Measurements from ENCODE around the gene TMEM254. TPM values are rescaled to one million over a fixed set of nuclear protein-coding genes. Genes with fewer than 3 reads are reported as not detected.
"Not testable (repeated sequence)": the region's sequence is repeated elsewhere in the genome, so short reads cannot be mapped to it uniquely, and the experiment has no call there.

The TMEM254 gene
- total and polyA plus RNA-seq, 7 experiments from 2014 or later = 7.3 to 44.5 (median 17.4) TPM

DNA sequence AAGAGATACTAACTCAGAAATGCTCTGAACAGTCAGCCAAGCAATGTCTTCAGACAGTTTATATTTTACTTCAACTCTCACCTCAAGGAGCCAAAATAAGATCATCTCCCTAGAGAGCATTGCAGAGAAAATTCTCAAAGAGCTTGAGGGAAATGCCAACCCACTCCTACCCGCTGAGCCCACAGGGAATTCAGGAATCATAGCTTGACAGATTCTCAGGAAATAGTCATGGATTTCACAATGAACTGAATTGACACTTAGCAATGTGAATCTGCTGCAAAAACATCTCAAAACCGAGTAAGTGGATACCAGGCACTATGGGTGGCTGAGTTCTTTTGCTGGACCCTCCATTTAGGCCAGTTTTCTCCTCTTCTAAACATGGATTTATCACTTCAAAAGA, 44.3 kb downstream of the TMEM254 start:
- Histone ChIP-seq H3K27me3 (ENCODE audit: control insufficient read depth in 2 of 2, insufficient read depth in 2 of 2, low read length in 2 of 2) (no peaks in the 10 kb centered on the region), H3K4me3 (ENCODE audit: low read length) (no peak overlapping the region), H3K9me3 (ENCODE audit: control insufficient read depth in 2 of 3, low read length in 3 of 3) (no peaks in the 10 kb centered on the region), H3K4me1 (ENCODE audit: control insufficient read depth in 2 of 2, insufficient read depth in 2 of 2, low read length in 2 of 2) (no peaks in the 10 kb centered on the region), H3K36me3 (ENCODE audit: control insufficient read depth in 2 of 3, insufficient read depth in 3 of 3, low read length in 3 of 3) (no peaks in the 10 kb centered on the region), H3K27ac (ENCODE audit: low read depth, low read length) (no peak overlapping the region)
- Mint-ChIP-seq H3K4me1 (no peaks in the 10 kb centered on the region), H3K27me3 (peaks cover 8 to 25% (median 14%) of the 10 kb centered on the region in 5 donors), H3K36me3 (no peaks in the 10 kb centered on the region), H3K27ac (no peak overlapping the region), H3K4me3 (no peak overlapping the region), H3K9me3 (no peaks in the 10 kb centered on the region)
- ChIA-PET CTCF (no interaction called here), POLR2A (no interaction called here)
- ATAC-seq = no peak
- no peak for DNase-seq
- intact Hi-C loops (cut with micrococcal nuclease) = no loop called here

DNA sequence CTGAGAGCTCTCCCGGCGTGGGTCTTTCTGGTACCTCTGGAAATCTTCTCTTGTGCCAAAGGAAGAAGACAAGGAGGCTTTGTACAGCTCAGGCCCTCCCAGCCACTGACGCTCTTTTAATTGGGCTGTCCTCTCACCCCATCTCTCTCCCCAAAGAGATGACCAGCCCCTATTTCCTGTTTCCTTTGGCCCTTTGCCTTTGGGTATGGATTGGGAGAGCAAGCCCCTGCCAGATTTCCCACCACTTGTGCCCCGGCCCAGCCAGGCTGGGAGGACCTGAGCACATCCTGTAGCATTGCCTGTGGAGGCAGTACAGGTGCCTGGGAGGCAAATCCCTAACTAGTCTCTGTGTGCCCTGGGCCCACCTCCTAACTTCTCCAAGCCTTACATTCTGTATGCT, 48.4 kb downstream of the TMEM254 start:
- no peak overlapping the region for H3K4me3 ChIP-seq (ENCODE audit: low read length)
- ATAC-seq = no peak
- H3K4me1 Mint-ChIP-seq = peaks cover 0 to 2% (median 0%) of the 10 kb centered on the region in 7 donors
- H3K36me3 ChIP-seq (ENCODE audit: control insufficient read depth in 2 of 3, insufficient read depth in 3 of 3, low read length in 3 of 3) = no peaks in the 10 kb centered on the region
- H3K27ac ChIP-seq (ENCODE audit: low read depth, low read length) = no peak overlapping the region
- intact Hi-C loops (cut with micrococcal nuclease) = no loop called here
- H3K4me3 Mint-ChIP-seq = no peak overlapping the region
- ChIA-PET CTCF (no interaction called here), POLR2A (no interaction called here)
- no peak overlapping the region for H3K27ac Mint-ChIP-seq
- peaks cover 11 to 24% (median 22%) of the 10 kb centered on the region in 5 donors for H3K27me3 Mint-ChIP-seq
- H3K9me3 Mint-ChIP-seq = no peaks in the 10 kb centered on the region
- no peaks in the 10 kb centered on the region for H3K27me3 ChIP-seq (ENCODE audit: control insufficient read depth in 2 of 2, insufficient read depth in 2 of 2, low read length in 2 of 2)
- no peaks in the 10 kb centered on the region for H3K9me3 ChIP-seq (ENCODE audit: control insufficient read depth in 2 of 3, low read length in 3 of 3)
- H3K4me1 ChIP-seq (ENCODE audit: control insufficient read depth in 2 of 2, insufficient read depth in 2 of 2, low read length in 2 of 2) = no peaks in the 10 kb centered on the region
- no peaks in the 10 kb centered on the region for H3K36me3 Mint-ChIP-seq
- DNase-seq = no peak

DNA sequence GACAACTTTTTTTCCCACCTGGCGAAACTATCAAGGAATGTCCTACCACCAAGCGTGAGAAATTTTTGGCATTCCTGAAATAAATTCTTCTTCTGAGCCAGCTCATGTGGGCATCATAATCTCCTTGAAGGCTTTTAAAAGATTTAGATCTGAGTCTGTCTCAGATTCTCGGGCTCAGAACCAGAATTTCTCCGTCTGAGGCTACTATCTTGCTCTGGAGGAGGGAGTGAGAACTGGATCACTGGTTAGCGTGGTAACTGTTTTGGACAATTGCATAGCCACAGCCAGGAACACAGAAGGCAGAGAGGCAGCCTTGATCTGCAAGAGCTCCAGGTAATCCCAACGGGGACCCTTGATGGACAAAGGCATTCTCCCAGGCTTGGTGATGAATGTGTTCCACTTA, 53.0 kb downstream of the TMEM254 start:
- POLR2A ChIA-PET = no interaction called here

DNA sequence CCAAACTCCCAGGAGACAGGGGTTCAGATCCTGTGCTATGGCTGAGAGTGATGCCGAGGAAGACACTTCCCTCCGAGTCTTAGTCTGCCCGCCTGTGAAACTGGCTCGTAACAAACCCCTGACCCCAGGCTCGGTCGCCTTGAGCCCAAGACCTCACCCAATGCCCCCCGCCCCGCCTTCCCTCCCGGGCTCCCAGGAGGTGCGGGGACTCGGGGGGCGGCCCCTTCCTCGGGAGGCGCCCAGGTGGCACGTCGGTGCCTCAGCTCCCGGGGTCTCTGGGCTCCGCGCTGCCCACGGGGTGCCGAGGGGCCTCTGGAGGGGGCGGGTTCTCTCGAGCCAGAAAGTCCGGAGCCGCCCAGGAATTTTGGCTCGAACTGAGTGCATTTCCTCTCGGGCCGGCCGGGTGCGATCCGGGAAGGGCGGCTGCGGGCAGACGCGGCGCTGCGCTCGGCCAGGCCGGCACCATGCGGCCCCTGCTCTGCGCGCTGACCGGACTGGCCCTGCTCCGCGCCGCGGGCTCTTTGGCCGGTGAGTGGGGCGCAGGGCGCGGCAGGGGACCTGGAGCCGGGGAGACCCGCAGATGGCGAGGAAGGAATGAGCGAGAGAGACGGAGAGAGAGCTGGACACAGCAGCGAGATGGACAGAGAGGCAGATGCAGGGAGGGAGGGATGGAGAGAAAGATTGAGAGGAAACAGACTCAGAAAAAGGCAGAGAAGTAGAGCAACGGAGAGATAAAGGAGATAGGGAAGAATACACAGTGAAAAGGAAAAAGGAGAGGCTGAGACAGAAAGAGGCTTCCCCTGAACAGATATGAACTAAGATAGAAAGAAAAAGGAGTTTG, 54.1 kb downstream of the TMEM254 start, which contains the start of gene PLAC9:
Gene PLAC9 (plus strand): TSS at position 432 of the 841 bp plus-strand sequence. CDS start 33 bp downstream, at position 465.
- H3K36me3 Mint-ChIP-seq = no peaks in the 10 kb centered on the region
- H3K27me3 ChIP-seq (ENCODE audit: control insufficient read depth in 2 of 2, insufficient read depth in 2 of 2, low read length in 2 of 2) = peaks cover 0 to 3% of the 10 kb centered on the region in 2 donors
- H3K27ac ChIP-seq (ENCODE audit: low read depth, low read length) = no peak within 1 kb of the TSS
- no peaks in the 10 kb centered on the region for H3K9me3 Mint-ChIP-seq
- H3K27ac Mint-ChIP-seq = peak within 1 kb of the TSS in 1 of 9 donors; percentile 23
- H3K4me3 ChIP-seq (ENCODE audit: low read length) = no peak within 1 kb of the TSS
- peaks cover 0 to 7% (median 5%) of the 10 kb centered on the region in 7 donors for H3K4me1 Mint-ChIP-seq
- DNase-seq (no peak), ATAC-seq (no peak)
- no peaks in the 10 kb centered on the region for H3K4me1 ChIP-seq (ENCODE audit: control insufficient read depth in 2 of 2, insufficient read depth in 2 of 2, low read length in 2 of 2)
- peaks cover 27 to 45% (median 33%) of the 10 kb centered on the region in 5 donors for H3K27me3 Mint-ChIP-seq
- intact Hi-C loops (cut with micrococcal nuclease) = no loop called here
- H3K9me3 ChIP-seq (ENCODE audit: control insufficient read depth in 2 of 3, low read length in 3 of 3) = no peaks in the 10 kb centered on the region
- ChIA-PET CTCF (interaction anchor here (0.7 kb wide), 1 partner anchor 647 kb away, joined by 3 read pairs; no protein-coding TSS in a partner anchor), POLR2A (no interaction called here)
- H3K4me3 Mint-ChIP-seq = peak within 1 kb of the TSS in 7 of 10 donors; percentile 2 to 57 (median 31)
- H3K36me3 ChIP-seq (ENCODE audit: control insufficient read depth in 2 of 3, insufficient read depth in 3 of 3, low read length in 3 of 3) = no peaks in the 10 kb centered on the region

More for the DNA sequence above, 53.0 kb downstream of the TMEM254 start:
- Mint-ChIP-seq H3K4me1 (peaks cover 0 to 7% (median 5%) of the 10 kb centered on the region in 7 donors), H3K27me3 (peaks cover 27 to 45% (median 37%) of the 10 kb centered on the region in 5 donors), H3K4me3 (peak overlapping the region in 1 of 10 donors; percentile 2), H3K9me3 (no peaks in the 10 kb centered on the region), H3K27ac (no peak overlapping the region), H3K36me3 (no peaks in the 10 kb centered on the region)
- ATAC-seq (no peak), DNase-seq (no peak)
- Histone ChIP-seq H3K27me3 (ENCODE audit: control insufficient read depth in 2 of 2, insufficient read depth in 2 of 2, low read length in 2 of 2) (peaks cover 0 to 3% of the 10 kb centered on the region in 2 donors), H3K4me3 (ENCODE audit: low read length) (no peak overlapping the region), H3K4me1 (ENCODE audit: control insufficient read depth in 2 of 2, insufficient read depth in 2 of 2, low read length in 2 of 2) (no peaks in the 10 kb centered on the region), H3K36me3 (ENCODE audit: control insufficient read depth in 2 of 3, insufficient read depth in 3 of 3, low read length in 3 of 3) (no peaks in the 10 kb centered on the region), H3K27ac (ENCODE audit: low read depth, low read length) (no peak overlapping the region), H3K9me3 (ENCODE audit: control insufficient read depth in 2 of 3, low read length in 3 of 3) (no peaks in the 10 kb centered on the region)
- intact Hi-C loops (cut with micrococcal nuclease) = loop anchor here in 1 of 2 donors (2.0 kb wide), 1 partner anchor 73 kb away; no protein-coding TSS in a partner anchor
- CTCF ChIA-PET = no interaction called here

DNA sequence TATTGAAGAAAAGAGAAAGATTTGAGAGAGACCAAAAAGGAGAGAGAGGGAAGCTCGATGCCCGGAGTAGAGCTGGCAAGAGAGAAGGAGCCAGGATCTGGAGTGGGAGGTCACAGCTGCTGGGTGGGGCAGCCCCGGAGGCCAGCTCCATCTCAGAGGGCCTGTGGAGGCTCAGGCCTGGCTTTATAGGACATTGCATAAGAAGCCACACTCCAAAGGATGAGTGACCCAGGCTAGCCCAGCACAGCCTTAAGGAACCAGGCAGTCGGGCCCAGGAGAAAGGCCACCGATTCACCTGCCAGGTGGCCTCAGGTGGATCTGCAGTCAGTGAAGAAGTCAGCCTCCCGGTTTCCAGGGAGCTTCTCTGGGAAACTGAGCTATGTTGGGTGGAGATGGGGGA, 54.7 kb downstream of the TMEM254 start:
- H3K4me1 Mint-ChIP-seq = peaks cover 0 to 7% (median 5%) of the 10 kb centered on the region in 7 donors

DNA sequence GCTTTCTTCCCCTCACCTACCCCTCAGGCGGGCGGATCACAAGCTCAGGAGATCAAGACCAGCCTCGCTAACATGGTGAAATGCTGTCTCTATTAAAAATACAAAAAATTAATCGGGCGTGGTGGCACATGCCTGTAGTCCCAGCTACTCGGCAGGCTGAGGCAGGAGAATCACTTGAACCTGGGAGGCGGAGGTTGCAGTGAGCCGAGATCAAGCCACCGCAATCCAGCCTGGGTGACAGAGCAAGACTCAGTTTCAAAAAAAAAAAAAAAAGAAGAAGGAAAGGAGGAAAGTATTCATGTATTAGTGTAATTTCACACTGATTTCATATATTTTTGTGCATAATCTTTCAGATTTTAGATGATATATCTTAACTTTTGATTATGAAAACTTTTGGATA, 55.2 kb downstream of the TMEM254 start:
- H3K36me3 Mint-ChIP-seq; H3K4me1 ChIP-seq (ENCODE audit: control insufficient read depth in 2 of 2, insufficient read depth in 2 of 2, low read length in 2 of 2); intact Hi-C loops (cut with micrococcal nuclease); H3K27ac Mint-ChIP-seq; H3K9me3 Mint-ChIP-seq; H3K4me3 Mint-ChIP-seq; H3K4me3 ChIP-seq (ENCODE audit: low read length); H3K4me1 Mint-ChIP-seq; POLR2A ChIA-PET; CTCF ChIA-PET; H3K9me3 ChIP-seq (ENCODE audit: control insufficient read depth in 2 of 3, low read length in 3 of 3); H3K36me3 ChIP-seq (ENCODE audit: control insufficient read depth in 2 of 3, insufficient read depth in 3 of 3, low read length in 3 of 3); H3K27me3 ChIP-seq (ENCODE audit: control insufficient read depth in 2 of 2, insufficient read depth in 2 of 2, low read length in 2 of 2); H3K27ac ChIP-seq (ENCODE audit: low read depth, low read length); ATAC-seq; DNase-seq: not testable (repeated sequence)
- H3K27me3 Mint-ChIP-seq = peaks cover 30 to 45% (median 34%) of the 10 kb centered on the region in 5 donors

More for the DNA sequence above, 54.7 kb downstream of the TMEM254 start:
- Mint-ChIP-seq H3K9me3 (no peaks in the 10 kb centered on the region), H3K36me3 (no peaks in the 10 kb centered on the region), H3K27me3 (peaks cover 29 to 45% (median 33%) of the 10 kb centered on the region in 5 donors), H3K4me3 (peak overlapping the region in 3 of 10 donors; percentile 2 to 31 (median 2)), H3K27ac (peak overlapping the region in 1 of 9 donors; percentile 23)
- ATAC-seq = no peak
- Histone ChIP-seq H3K9me3 (ENCODE audit: control insufficient read depth in 2 of 3, low read length in 3 of 3) (no peaks in the 10 kb centered on the region), H3K36me3 (ENCODE audit: control insufficient read depth in 2 of 3, insufficient read depth in 3 of 3, low read length in 3 of 3) (no peaks in the 10 kb centered on the region), H3K4me1 (ENCODE audit: control insufficient read depth in 2 of 2, insufficient read depth in 2 of 2, low read length in 2 of 2) (no peaks in the 10 kb centered on the region), H3K27me3 (ENCODE audit: control insufficient read depth in 2 of 2, insufficient read depth in 2 of 2, low read length in 2 of 2) (peaks cover 0 to 3% of the 10 kb centered on the region in 2 donors), H3K4me3 (ENCODE audit: low read length) (no peak overlapping the region), H3K27ac (ENCODE audit: low read depth, low read length) (no peak overlapping the region)
- CTCF ChIA-PET = no interaction called here
- POLR2A ChIA-PET = no interaction called here
- DNase-seq = no peak
- intact Hi-C loops (cut with micrococcal nuclease) = no loop called here

Measured in naive thymus-derived CD4-positive, alpha-beta T cell (primary cell).